ENCODE measurements around the gene CACNA2D3.

DNA sequence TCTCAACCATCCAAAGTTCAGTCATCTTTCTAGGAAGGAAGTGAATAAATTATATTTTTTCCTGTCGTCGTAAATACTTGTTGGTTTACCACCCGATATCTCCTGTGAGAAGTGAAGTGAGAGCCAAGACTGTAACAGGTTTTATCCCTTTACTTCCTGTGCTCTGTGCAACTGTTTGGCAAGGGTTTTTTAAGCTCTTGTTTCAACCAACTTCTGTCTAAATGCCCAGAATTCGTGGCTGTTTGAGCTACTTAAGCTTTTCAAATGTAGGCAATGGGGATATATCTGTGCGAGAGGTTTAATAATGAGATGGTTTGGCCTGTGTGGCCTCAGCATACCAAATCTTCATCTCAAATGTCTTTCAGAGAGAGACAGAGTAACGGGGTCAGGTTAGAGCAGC, 670.8 kb downstream of the CACNA2D3 start:
- TF ChIP-seq, protein P1, sequence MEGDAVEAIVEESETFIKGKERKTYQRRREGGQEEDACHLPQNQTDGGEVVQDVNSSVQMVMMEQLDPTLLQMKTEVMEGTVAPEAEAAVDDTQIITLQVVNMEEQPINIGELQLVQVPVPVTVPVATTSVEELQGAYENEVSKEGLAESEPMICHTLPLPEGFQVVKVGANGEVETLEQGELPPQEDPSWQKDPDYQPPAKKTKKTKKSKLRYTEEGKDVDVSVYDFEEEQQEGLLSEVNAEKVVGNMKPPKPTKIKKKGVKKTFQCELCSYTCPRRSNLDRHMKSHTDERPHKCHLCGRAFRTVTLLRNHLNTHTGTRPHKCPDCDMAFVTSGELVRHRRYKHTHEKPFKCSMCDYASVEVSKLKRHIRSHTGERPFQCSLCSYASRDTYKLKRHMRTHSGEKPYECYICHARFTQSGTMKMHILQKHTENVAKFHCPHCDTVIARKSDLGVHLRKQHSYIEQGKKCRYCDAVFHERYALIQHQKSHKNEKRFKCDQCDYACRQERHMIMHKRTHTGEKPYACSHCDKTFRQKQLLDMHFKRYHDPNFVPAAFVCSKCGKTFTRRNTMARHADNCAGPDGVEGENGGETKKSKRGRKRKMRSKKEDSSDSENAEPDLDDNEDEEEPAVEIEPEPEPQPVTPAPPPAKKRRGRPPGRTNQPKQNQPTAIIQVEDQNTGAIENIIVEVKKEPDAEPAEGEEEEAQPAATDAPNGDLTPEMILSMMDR (IDR thresholded peaks at IDR 0.05) = no peak
- TF ChIP-seq POLR2A (IDR thresholded peaks at IDR 0.05) = no peak
- no peak for TF ChIP-seq EP300 (IDR thresholded peaks at IDR 0.05)

All from upper lobe of left lung (tissue), 4 donors.